Endothelial cell of umbilical vein (primary cell): ENCODE data around the gene IL3RA. TPM values are rescaled to one million over a fixed set of nuclear protein-coding genes. Genes with fewer than 3 reads are reported as not detected.

Source experiments
- BruUV-seq: library from RNA; stranded (reverse); fragments of 400-500 nt; replicated peaks from 2 replicates; lab custom pipeline; 2021; lab: Mats Ljungman, UMichigan
- CTCF ChIA-PET: fragments of 300-600, 350-600 bp; sonication (Branson Sonifier 250); formaldehyde crosslinking; loops from one replicate; lab custom pipeline; 2021; ENCODE audit warnings: antibody characterized with exemption, inconsistent platforms; lab: Charles Lee
- POLR2A ChIA-PET: fragments of 300-600, 350-600 bp; sonication (Branson Sonifier 250); formaldehyde crosslinking; loops from one replicate; lab custom pipeline; 2021; ENCODE audit warnings: antibody characterized with exemption, inconsistent platforms; lab: Charles Lee
- DNase-seq: peaks from one replicate; pipeline ENCODE4 v3.0.0-alpha.2; 2011; ENCODE audit warnings: low read depth, low spot score
- FAIRE-seq: peaks from 2 replicates; lab custom pipeline; 2011; peaks lifted over from hg19 to GRCh38; lab: Jason Lieb, UNC
- H2AFZ ChIP-seq: 2 replicates; pipeline ENCODE4 v1.6.0; 2012; ENCODE audit warnings: low read depth, low read length, control low read depth, inconsistent platforms
- H3K27ac ChIP-seq: 2 replicates; pipeline ENCODE4 v1.5.1; 2011; ENCODE audit warnings: low read depth, mild to moderate bottlenecking, control low read depth, low read length, moderate library complexity; ENCODE audit not compliant: insufficient read depth
- H3K27me3 ChIP-seq, 2 experiments: 2 replicates each; pipeline versions ENCODE4 v1.6.0 to v1.6.1; 2011; ENCODE audit warnings: low read length in 2 of 2, mixed read lengths in 1 of 2; ENCODE audit not compliant: control insufficient read depth in 2 of 2, insufficient read depth in 2 of 2
- H3K36me3 ChIP-seq, 2 experiments: 2 replicates in 1 of 2; 3 replicates in 1 of 2; pipeline ENCODE4 v1.5.1; 2011; ENCODE audit warnings: low read length in 2 of 2, mild to moderate bottlenecking in 1 of 2, moderate library complexity in 1 of 2; ENCODE audit not compliant: control insufficient read depth in 2 of 2, insufficient read depth in 2 of 2; ENCODE audit errors: extremely low read depth in 1 of 2
- H3K4me1 ChIP-seq: 3 replicates; pipeline ENCODE4 v1.5.1; 2011; ENCODE audit warnings: mild to moderate bottlenecking, low read length; ENCODE audit not compliant: control insufficient read depth, insufficient read depth; ENCODE audit errors: extremely low read depth
- H3K4me2 ChIP-seq: 2 replicates; pipeline ENCODE4 v1.6.1; 2011; ENCODE audit warnings: low read length, control low read depth, mixed read lengths; ENCODE audit not compliant: insufficient read depth
- H3K4me3 ChIP-seq, 3 experiments: fragments of 200-600 bp in 1 of 3; sonication (generic), shearing (Covaris generic) in 1 of 3; replicated peaks in 1 of 3; 2 replicates each; pipeline ENCODE4 v1.5.1; 2011 to 2016; ENCODE audit warnings: control low read depth in 3 of 3, low read length in 3 of 3, mild to moderate bottlenecking in 2 of 3, inconsistent platforms in 1 of 3, low read depth in 1 of 3, moderate library complexity in 1 of 3; ENCODE audit not compliant: insufficient read depth in 1 of 3
- H3K79me2 ChIP-seq: 2 replicates; pipeline ENCODE4 v1.6.0; 2012; ENCODE audit warnings: low read length, inconsistent platforms; ENCODE audit not compliant: control insufficient read depth, insufficient read depth
- H3K9ac ChIP-seq: replicated peaks from 2 replicates; pipeline ENCODE3; 2011; ENCODE audit warnings: low read length, control low read depth; ENCODE audit not compliant: insufficient read depth; ENCODE audit errors: extremely low read depth
- H3K9me1 ChIP-seq: replicated peaks from 3 replicates; pipeline ENCODE4 v1.6.0; 2011; ENCODE audit warnings: mild to moderate bottlenecking, low read length; ENCODE audit not compliant: control insufficient read depth, insufficient read depth; ENCODE audit errors: extremely low read depth
- H3K9me3 ChIP-seq: replicated peaks from 2 replicates; pipeline ENCODE4 v1.5.1; 2012; ENCODE audit warnings: low read length, inconsistent platforms; ENCODE audit not compliant: control insufficient read depth, insufficient read depth
- H4K20me1 ChIP-seq: replicated peaks from 2 replicates; pipeline ENCODE3; 2011; ENCODE audit warnings: mild to moderate bottlenecking, low read length; ENCODE audit not compliant: control insufficient read depth, insufficient read depth; ENCODE audit errors: extremely low read depth
- EZH2 ChIP-seq: IDR thresholded peaks from 2 replicates; pipeline ENCODE4 v1.6.1; 2012; ENCODE audit warnings: borderline replicate concordance, low read depth, mild to moderate bottlenecking, moderate library complexity, low read length, inconsistent platforms; ENCODE audit not compliant: severe bottlenecking
- FOS ChIP-seq: IDR thresholded peaks from 2 replicates; pipeline ENCODE4 v1.6.1; 2011; ENCODE audit warnings: mild to moderate bottlenecking, low read length, moderate library complexity, borderline replicate concordance; ENCODE audit not compliant: insufficient read depth
- GATA2 ChIP-seq: IDR thresholded peaks from 2 replicates; pipeline ENCODE4 v1.7.0; 2011; ENCODE audit warnings: low read depth, mild to moderate bottlenecking, moderate library complexity, mixed read lengths, low read length; ENCODE audit not compliant: insufficient read length, insufficient read depth
- JUN ChIP-seq: IDR thresholded peaks from 2 replicates; pipeline ENCODE4 v1.6.1; 2011; ENCODE audit warnings: borderline replicate concordance, low read depth; ENCODE audit not compliant: insufficient read length, insufficient read depth
- MAX ChIP-seq: IDR thresholded peaks from 2 replicates; pipeline ENCODE4 v1.6.1; 2011; ENCODE audit not compliant: insufficient read depth, insufficient read length
- MYC ChIP-seq: IDR thresholded peaks from one replicate; pipeline ENCODE4 v1.6.1; 2011; ENCODE audit warnings: mild to moderate bottlenecking, low read depth, low read length
- POLR2A ChIP-seq: IDR thresholded peaks from 2 replicates; pipeline ENCODE4 v1.6.1; 2012; ENCODE audit warnings: low read depth, mild to moderate bottlenecking, control low read depth, low read length
- POLR2AphosphoS5 ChIP-seq: IDR thresholded peaks from 2 replicates; pipeline ENCODE4 v1.6.1; 2012; ENCODE audit warnings: low read depth, mild to moderate bottlenecking, control low read depth, low read length, moderate library complexity; ENCODE audit not compliant: insufficient read depth
- dilution Hi-C: fragments of 300-500 bp; cut with MboI; formaldehyde crosslinking; loops from one replicate; pipeline ENCODE4 v1.15.0; 2019; ENCODE audit warnings: low sequenced_read_pairs; ENCODE audit not compliant: extremely low pct_ligation_motif_present
- intact Hi-C: fragments of 100-400 bp; cut with micrococcal nuclease; formaldehyde crosslinking; loops from one replicate; pipeline ENCODE4 v1.10.0; 2022
- polyA plus RNA-seq, 4 experiments: library from polyadenylated mRNA; depleted of rRNA in 3 of 4; stranded (reverse) in 3 of 4; unstranded in 1 of 4; fragments of >200 nt; gene quantifications; 2 replicates each; pipeline versions ENCODE4 v1.2.1 to v1.2.3, GENCODE V29; 2011 to 2012; ENCODE audit warnings: missing spikeins in 1 of 4
- total RNA-seq: library from RNA; stranded (reverse); gene quantifications from 2 replicates; pipeline ENCODE4 v1.2.3, GENCODE V29; 2021

The IL3RA gene
- total and polyA plus RNA-seq, 2 donors (not counting 3 experiments of a cell fraction or from before 2014, with no cell fraction given), result 28.9 to 35.1 TPM

- no peak overlapping the region for H3K4me2 ChIP-seq
- peaks cover 55% of the 10 kb centered on the region for H3K79me2 ChIP-seq
- no peaks in the 10 kb centered on the region for H3K9me3 ChIP-seq
- CTCF ChIA-PET, result no interaction called here
- dilution Hi-C loops, result no loop called here
- DNase-seq (no peak), FAIRE-seq (no peak)
- peaks cover 31 to 55% of the 10 kb centered on the region in 2 experiments for H3K36me3 ChIP-seq
- no peaks in the 10 kb centered on the region for H3K9me1 ChIP-seq
- no peak overlapping the region for H3K9ac ChIP-seq
- intact Hi-C loops, result no loop called here
- no peak overlapping the region for H3K4me3 ChIP-seq
- no peak overlapping the region for H3K27ac ChIP-seq
- no TSS peak for BruUV-seq
- peaks cover 15% of the 10 kb centered on the region for H3K4me1 ChIP-seq
- no peaks in the 10 kb centered on the region for H3K27me3 ChIP-seq
- TF ChIP-seq MAX (no peak), JUN (no peak), GATA2 (no peak), POLR2AphosphoS5 (no peak), EZH2 (no peak), FOS (no peak), POLR2A (no peak), MYC (no peak)
- H2AFZ ChIP-seq, result no peak overlapping the region
- peaks cover 3% of the 10 kb centered on the region for H4K20me1 ChIP-seq
- POLR2A ChIA-PET, result no interaction called here
Observed at GRCh38 chrX:1388651-1389050, 52.1 kb downstream of the IL3RA start.
